GM12875 (cell line): ENCODE results near the gene ZNF799.

Experiments
- H3K4me3 ChIP-seq: one replicate; pipeline ENCODE4 v1.5.1; 2011; ENCODE audit warnings: low read depth, low read length, control low read depth
- TF ChIP-seq, protein P1 (sequence below): IDR thresholded peaks from 2 replicates; pipeline ENCODE4 v1.5.1; 2011; ENCODE audit warnings: low read depth, mild to moderate bottlenecking, control low read depth, inconsistent platforms, low read length, moderate library complexity, borderline replicate concordance; ENCODE audit not compliant: insufficient read depth

ZNF799 gene

DNA sequence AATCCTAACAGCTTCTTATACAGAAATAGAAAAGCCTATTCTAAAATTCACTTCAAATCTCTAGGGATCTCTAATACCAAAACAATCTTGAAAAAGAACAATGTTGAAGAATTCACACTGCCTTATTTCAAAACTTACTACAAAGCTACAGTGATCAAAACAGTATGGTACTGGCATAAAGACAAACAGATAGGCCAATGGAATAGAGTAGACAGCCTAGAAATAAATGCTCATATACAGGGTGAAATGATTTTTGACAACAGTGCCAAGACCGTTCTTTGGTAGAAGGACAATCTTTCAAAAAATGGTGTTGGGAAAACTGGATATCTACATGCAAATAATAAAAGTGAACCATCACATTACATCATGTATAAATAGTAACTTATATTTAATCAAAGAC lies 55.9 kb downstream of the ZNF799 start:
- H3K4me3 ChIP-seq, result no peak overlapping the region
- TF ChIP-seq, protein P1, sequence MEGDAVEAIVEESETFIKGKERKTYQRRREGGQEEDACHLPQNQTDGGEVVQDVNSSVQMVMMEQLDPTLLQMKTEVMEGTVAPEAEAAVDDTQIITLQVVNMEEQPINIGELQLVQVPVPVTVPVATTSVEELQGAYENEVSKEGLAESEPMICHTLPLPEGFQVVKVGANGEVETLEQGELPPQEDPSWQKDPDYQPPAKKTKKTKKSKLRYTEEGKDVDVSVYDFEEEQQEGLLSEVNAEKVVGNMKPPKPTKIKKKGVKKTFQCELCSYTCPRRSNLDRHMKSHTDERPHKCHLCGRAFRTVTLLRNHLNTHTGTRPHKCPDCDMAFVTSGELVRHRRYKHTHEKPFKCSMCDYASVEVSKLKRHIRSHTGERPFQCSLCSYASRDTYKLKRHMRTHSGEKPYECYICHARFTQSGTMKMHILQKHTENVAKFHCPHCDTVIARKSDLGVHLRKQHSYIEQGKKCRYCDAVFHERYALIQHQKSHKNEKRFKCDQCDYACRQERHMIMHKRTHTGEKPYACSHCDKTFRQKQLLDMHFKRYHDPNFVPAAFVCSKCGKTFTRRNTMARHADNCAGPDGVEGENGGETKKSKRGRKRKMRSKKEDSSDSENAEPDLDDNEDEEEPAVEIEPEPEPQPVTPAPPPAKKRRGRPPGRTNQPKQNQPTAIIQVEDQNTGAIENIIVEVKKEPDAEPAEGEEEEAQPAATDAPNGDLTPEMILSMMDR, result no peak
